Body of pancreas (tissue), 4 donors: ENCODE data around the gene PTPN9. TPM values are rescaled to one million over a fixed set of nuclear protein-coding genes. Genes with fewer than 3 reads are reported as not detected.

Experiments used
- ATAC-seq: fragments of 150-250 bp; one replicate; pipeline ENCODE4 v1.9.1; 2016
- DNase-seq, 4 donors: peaks; one replicate each; pipeline ENCODE4 v3.0.0-alpha.2; 2019
- H3K27ac ChIP-seq, 4 donors: fragments of 200-600 bp; sonication (generic); 1 replicate in 3 of 4; 2 replicates in 1 of 4; pipeline versions ENCODE4 v1.5.1 to v1.6.1; 2016 to 2019; ENCODE audit warnings: mild to moderate bottlenecking in 1 of 4, mixed read lengths in 1 of 4, moderate library complexity in 1 of 4
- H3K27me3 ChIP-seq, 2 donors: fragments of 200-600 bp; sonication (generic); one replicate each; pipeline ENCODE4 v1.6.0; 2016; ENCODE audit warnings: mild to moderate bottlenecking in 1 of 2
- H3K36me3 ChIP-seq, 2 donors: fragments of 200-600 bp; sonication (generic); replicated peaks in 1 of 2; 2 replicates each; pipeline ENCODE4 v1.5.1; 2016; ENCODE audit warnings: low read depth in 2 of 2; ENCODE audit not compliant: insufficient read depth in 1 of 2
- H3K4me1 ChIP-seq: fragments of 200-600 bp; sonication (generic); one replicate; pipeline ENCODE4 v1.6.0; 2016
- H3K4me3 ChIP-seq, 2 donors: fragments of 200-600 bp; sonication (generic); 1 replicate in 1 of 2; 2 replicates in 1 of 2; pipeline ENCODE4 v1.5.1; 2016 to 2019
- H3K9me3 ChIP-seq, 3 donors: fragments of 200-600 bp; sonication (generic); 1 replicate in 2 of 3; 2 replicates in 1 of 3; pipeline ENCODE4 v1.5.1; 2016
- POLR2A ChIP-seq, 3 donors: fragments of 450-650 bp; IDR thresholded peaks; one replicate each; pipeline ENCODE4 v1.6.1; 2016; ENCODE audit warnings: antibody characterized with exemption in 3 of 3, mild to moderate bottlenecking in 2 of 3
- WGBS, 2 donors: methylation state at CpG; one replicate each; pipeline ENCODE4 v1.1.5; 2017; 5-methylcytosine and 5-hydroxymethylcytosine counted together
- intact Hi-C: fragments of 100-400 bp; cut with DNase I; formaldehyde crosslinking; loops from one replicate; pipeline ENCODE4 v1.15.1; 2023
- total RNA-seq, 2 donors: library from RNA; depleted of rRNA; stranded (reverse); fragments of >200 nt; gene quantifications; one replicate each; pipeline ENCODE4 v1.1.0, GENCODE V29; 2016
- TF ChIP-seq, protein P1 (sequence below), 7 experiments: fragments of 450-650 bp in 4 of 7; fragments of 200-600 bp in 3 of 7; sonication (generic) in 3 of 7; IDR thresholded peaks; one replicate each; pipeline ENCODE4 v1.5.1; 2016 to 2019; ENCODE audit warnings: antibody characterized with exemption in 7 of 7

PTPN9 gene
- total RNA-seq, 2 donors from 2014 or later: 7.3 to 9.9 TPM

DNA sequence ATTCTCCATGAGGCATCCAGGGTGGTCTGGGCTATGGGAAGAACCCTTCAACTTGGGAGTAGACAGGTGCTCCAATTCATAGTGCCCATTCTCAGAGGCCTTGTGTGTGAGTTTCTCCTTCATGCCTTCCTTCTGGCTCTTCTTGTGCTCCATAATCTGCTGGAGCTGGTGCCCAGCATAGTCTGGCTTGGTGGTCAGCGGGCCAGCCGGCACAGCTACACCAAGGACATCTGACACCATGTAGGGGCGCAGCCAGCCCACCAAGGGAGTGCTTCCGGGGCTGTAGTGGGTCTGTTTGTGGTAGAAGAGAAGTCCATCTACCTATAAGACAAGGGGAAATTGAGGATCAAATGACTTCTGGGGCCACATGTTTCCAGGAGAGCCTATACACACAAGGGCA is 19.2 kb upstream of the PTPN9 start:
- Histone ChIP-seq H3K9me3 (no peaks in the 10 kb centered on the region), H3K36me3 (peaks cover 0 to 8% of the 10 kb centered on the region in 2 donors), H3K4me3 (no peak overlapping the region), H3K4me1 (peaks cover 13% of the 10 kb centered on the region), H3K27me3 (no peaks in the 10 kb centered on the region), H3K27ac (no peak overlapping the region)
- 95% methylated on average over 4 of the region's 4 CpGs; no CpG with 5 or more reads in 1 of the 2 donors for WGBS, 2 donors
- ATAC-seq (no peak), DNase-seq (no peak)
- intact Hi-C loops: no loop called here
- TF ChIP-seq, protein P1, sequence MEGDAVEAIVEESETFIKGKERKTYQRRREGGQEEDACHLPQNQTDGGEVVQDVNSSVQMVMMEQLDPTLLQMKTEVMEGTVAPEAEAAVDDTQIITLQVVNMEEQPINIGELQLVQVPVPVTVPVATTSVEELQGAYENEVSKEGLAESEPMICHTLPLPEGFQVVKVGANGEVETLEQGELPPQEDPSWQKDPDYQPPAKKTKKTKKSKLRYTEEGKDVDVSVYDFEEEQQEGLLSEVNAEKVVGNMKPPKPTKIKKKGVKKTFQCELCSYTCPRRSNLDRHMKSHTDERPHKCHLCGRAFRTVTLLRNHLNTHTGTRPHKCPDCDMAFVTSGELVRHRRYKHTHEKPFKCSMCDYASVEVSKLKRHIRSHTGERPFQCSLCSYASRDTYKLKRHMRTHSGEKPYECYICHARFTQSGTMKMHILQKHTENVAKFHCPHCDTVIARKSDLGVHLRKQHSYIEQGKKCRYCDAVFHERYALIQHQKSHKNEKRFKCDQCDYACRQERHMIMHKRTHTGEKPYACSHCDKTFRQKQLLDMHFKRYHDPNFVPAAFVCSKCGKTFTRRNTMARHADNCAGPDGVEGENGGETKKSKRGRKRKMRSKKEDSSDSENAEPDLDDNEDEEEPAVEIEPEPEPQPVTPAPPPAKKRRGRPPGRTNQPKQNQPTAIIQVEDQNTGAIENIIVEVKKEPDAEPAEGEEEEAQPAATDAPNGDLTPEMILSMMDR (IDR thresholded peaks at IDR 0.05): no peak
- no peak for TF ChIP-seq POLR2A (IDR thresholded peaks at IDR 0.05)

DNA sequence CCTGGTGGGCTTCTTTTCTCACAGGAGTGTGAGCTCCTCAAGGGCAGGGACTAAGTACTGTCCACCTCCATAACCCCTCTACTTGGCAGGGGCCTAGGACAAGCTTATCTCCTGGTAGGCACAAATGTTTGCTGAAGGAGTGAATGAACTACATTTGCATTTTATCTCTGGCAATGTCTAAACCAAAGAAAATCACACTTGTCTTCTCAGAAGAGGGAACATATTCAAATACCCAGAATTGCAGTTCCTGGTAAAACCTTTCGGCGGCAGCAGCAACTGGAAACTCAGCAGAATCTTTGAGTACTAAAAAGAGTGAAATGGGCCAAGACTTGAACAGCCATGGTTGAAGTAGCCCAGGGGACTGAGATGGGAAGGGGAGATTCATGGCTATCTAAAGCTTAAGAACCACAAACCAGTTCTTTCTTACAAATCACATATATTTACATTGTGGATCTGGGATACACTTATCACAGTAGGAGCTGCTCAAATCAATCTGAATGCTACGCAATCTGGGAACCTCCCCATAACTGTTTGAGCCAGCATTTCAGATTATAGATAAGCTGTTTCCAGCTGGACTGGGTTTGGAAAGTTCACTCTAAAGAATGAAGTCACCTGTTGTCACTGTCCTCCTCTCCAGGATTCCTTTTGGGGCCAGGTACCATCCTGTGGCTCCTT is 18.7 kb upstream of the PTPN9 start:
- intact Hi-C loops: no loop called here
- Histone ChIP-seq H3K4me3 (no peak overlapping the region), H3K4me1 (peaks cover 13% of the 10 kb centered on the region), H3K27ac (no peak overlapping the region), H3K9me3 (no peaks in the 10 kb centered on the region), H3K36me3 (peaks cover 0 to 8% of the 10 kb centered on the region in 2 donors), H3K27me3 (no peaks in the 10 kb centered on the region)
- TF ChIP-seq, protein P1 (IDR thresholded peaks at IDR 0.05): peak in 6 of 7 experiments; percentile 19 to 50 (median 41)
- no peak for TF ChIP-seq POLR2A (IDR thresholded peaks at IDR 0.05)
- ATAC-seq (peak; percentile 47), DNase-seq (peak in 3 of 4 donors; percentile 22 to 46 (median 27))
- 34 to 42% methylated on average over 3 of the region's 3 CpGs for WGBS, 2 donors

DNA sequence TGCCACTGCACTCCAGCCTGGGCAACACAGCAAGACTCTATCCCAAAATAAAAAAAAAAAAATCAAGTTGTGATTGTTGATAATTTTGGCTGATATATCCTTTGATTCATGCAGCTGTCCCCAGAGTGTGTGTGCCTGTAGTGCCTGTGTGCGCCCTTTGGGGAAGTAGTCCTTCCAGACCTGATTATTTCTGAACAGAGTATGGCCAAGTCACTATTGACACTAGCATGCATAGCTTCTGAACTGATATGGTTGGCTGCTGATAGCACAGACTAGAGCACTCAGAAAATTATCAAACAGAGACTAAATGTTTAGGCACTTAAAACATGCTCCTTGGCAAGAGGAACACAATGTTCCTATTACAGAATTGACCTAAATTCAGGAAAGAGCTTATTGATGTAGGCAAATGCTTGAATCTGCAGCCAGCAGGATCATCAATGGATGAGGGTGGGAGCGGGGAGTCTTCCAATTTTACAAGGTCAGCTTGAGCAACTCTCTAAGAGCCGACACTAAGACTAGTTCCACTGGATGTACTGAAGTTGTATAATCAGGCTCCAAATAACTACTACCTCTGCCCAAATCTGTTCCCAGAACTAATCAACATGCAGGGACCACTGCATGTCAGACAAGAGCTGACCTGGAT is 17.7 kb upstream of the PTPN9 start:
- H3K4me1 ChIP-seq: peaks cover 13% of the 10 kb centered on the region
- intact Hi-C loops: no loop called here
- no peaks in the 10 kb centered on the region for H3K9me3 ChIP-seq
- no peak overlapping the region for H3K4me3 ChIP-seq
- DNase-seq: no peak
- no peak for ATAC-seq
- TF ChIP-seq, protein P1 (IDR thresholded peaks at IDR 0.05): no peak
- no peak for TF ChIP-seq POLR2A (IDR thresholded peaks at IDR 0.05)
- H3K27me3 ChIP-seq: no peaks in the 10 kb centered on the region
- WGBS, 2 donors: 82 to 86% methylated on average over 3 of the region's 3 CpGs
- H3K27ac ChIP-seq: no peak overlapping the region
- H3K36me3 ChIP-seq: peaks cover 0 to 8% of the 10 kb centered on the region in 2 donors

DNA sequence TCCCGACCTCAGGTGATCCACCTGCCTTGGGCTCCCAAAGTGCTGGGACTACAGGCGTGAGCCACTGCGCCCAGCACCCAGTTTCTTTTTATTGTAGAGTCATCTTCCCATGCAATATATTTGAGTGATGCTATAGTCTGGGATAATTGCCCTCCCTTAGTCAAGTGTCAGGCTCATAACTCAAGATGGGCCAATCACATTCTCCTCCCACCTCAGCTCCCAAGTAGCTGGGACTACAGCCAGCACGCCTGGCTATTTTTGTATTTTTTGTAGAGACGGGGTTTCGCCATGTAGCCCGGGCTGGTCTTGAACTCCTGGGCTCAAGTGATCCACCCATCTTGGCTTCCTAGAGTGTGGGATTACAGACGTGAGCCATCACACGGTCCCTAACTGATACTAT is 15.2 kb upstream of the PTPN9 start:
- intact Hi-C loops: no loop called here
- Histone ChIP-seq H3K4me1 (peaks cover 13% of the 10 kb centered on the region), H3K27me3 (no peaks in the 10 kb centered on the region), H3K9me3 (no peaks in the 10 kb centered on the region), H3K36me3 (no peaks in the 10 kb centered on the region), H3K4me3 (no peak overlapping the region), H3K27ac (no peak overlapping the region)
- DNase-seq (no peak), ATAC-seq (no peak)
- WGBS, 2 donors: 90 to 93% methylated on average over 8 to 9 of the region's 9 CpGs
- TF ChIP-seq, protein P1 (IDR thresholded peaks at IDR 0.05): no peak
- no peak for TF ChIP-seq POLR2A (IDR thresholded peaks at IDR 0.05)
